H7 (cell line): ENCODE measurements around the gene POFUT2. TPM values are rescaled to one million over a fixed set of nuclear protein-coding genes. Genes with fewer than 3 reads are reported as not detected.

Experiments used
- DNase-seq: peaks from one replicate; pipeline ENCODE4 v3.0.0; 2012
- H3K27me3 ChIP-seq: 2 replicates; pipeline ENCODE4 v1.6.0; 2011; ENCODE audit warnings: mild to moderate bottlenecking, low read length; ENCODE audit not compliant: control insufficient read depth, insufficient read depth
- H3K36me3 ChIP-seq: replicated peaks from 2 replicates; pipeline ENCODE4 v1.5.1; 2011; ENCODE audit warnings: low read length; ENCODE audit not compliant: control insufficient read depth, insufficient read depth
- H3K4me3 ChIP-seq: 2 replicates; pipeline ENCODE4 v1.5.1; 2011; ENCODE audit warnings: low read depth, mild to moderate bottlenecking, control low read depth, low read length, moderate library complexity; ENCODE audit not compliant: insufficient read depth
- total RNA-seq: library from RNA; depleted of rRNA; stranded (reverse); fragments of >200 nt; shearing (Covaris generic); gene quantifications from 2 replicates; pipeline ENCODE4 v1.2.3, GENCODE V29; 2014

The POFUT2 gene
- total RNA-seq, 1 experiment from 2014 or later = 25.4 TPM

DNA sequence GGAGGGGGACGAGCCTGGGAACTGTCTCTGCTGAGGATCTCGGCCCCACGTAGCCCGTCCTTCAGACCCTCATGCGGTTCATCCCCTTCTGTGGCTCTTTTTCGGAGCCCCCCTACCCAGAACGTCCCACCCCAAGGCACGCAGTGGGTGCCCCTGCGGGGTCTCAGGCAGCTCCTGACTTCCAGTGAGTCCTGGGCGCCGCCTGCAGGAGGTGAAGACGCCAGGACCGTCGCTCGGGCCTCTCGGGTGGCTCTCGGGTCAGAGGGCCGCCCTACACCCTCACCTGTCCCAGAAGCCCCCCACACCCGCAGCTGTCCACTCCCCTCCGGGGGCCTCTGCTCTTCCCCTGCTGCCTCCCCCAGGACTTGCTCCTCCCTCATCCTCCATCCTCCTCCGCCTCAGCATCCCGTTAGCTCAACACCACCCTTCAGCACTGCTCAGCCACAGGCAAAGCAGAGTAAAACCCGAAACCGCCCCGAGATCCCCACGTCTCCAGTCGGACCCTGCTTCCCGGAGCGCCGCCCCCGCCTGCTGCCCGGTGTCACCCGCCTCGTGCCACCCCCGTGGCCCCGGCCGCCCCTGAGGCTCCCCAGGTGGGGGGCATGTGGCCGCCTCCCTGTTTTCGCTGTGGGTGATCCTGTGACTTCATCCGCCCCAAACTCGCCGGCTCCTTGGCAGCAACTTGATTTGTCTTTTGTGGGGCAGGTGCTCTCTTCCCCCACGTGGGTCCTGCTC lies 13.3 kb upstream of the POFUT2 start:
- Histone ChIP-seq H3K36me3 (no peaks in the 10 kb centered on the region), H3K27me3 (no peaks in the 10 kb centered on the region), H3K4me3 (no peak overlapping the region)
- DNase-seq = peak; percentile 71

DNA sequence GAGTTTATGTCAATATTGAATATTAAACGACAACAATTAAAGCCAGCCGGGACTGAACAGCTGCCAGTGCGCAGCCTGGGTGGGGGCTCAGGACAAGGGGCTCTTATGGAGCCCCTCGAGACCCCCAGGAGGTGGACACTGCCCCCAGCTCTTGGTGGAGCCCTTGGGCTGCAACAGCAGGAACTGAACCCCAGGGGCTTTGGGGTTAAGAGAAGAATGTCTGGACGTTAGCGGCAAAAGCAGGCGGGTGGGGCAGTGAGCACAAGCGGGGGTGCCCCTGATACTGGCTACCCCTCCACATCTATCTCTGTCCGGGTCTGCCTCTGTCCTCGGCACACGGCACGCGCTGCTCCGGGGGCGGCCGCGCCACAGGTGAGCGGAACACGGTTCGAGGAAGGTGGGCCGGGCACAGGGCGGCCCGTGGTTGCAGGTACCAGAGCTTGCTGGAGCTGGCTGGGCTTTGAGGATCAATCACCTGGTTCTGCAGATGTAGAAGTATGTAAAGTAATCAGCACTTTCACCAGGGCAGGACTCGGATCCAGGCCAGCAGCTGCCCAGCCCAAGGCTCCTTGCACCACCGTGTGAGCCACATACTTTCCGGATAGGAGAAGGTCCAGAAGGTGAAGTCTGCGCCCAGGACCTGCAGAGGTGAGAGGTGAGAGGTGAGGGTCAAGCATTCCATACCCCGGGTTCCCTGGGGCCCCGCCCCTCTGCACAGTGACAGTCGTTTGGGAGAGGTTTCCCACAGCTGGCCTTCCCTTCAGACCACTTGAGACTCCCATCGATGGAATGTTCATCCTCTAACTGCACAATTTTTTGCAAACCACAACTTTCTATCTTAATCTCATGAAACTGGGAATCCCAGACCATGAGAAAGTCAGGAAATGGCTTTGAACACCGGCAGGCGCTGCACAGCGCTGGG lies 12.4 kb upstream of the POFUT2 start:
- Histone ChIP-seq H3K4me3 (no peak overlapping the region), H3K27me3 (no peaks in the 10 kb centered on the region), H3K36me3 (no peaks in the 10 kb centered on the region)
- peak; percentile 66 for DNase-seq

DNA sequence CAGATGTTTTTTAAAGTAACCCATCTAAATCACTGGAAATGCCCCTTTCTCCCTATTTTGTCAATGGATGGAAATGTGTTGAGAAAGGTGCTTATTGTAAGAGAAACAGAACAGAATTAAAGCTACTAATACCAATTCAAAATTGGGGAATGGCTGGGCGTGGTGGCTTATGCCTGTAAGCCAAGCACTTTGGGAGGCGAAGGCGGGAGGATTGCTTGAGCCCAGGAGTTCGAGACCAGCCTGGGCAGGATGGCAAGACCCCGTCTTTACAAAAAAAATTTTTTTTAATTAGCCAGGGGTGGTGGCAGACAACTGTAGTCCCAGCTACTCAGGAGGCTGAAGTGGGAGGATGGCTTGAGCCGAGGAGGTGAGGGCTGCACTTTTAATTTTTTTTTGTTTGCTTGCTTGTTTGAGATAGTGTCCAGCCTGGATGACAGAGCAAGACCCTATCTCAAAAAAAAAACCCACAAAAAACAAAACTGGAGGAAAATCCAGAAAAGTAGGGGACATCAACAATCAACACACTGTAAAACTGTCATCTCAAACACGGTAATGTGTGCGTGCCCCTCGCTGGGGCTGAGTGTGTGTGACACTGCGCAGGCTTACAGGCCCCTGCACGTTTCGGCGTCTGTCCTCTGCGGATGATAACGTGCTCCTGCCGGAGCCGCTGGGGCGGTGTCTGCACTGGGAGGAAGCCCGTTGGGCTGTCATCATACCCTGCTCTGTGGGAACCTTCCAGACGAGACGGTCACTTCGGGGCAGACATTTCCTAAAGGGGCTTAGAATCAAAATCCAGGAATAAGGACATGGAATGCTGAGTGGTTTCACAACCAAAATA lies 11.6 kb upstream of the POFUT2 start:
- no peaks in the 10 kb centered on the region for H3K27me3 ChIP-seq
- H3K4me3 ChIP-seq = no peak overlapping the region
- H3K36me3 ChIP-seq = no peaks in the 10 kb centered on the region
- DNase-seq = no peak

DNA sequence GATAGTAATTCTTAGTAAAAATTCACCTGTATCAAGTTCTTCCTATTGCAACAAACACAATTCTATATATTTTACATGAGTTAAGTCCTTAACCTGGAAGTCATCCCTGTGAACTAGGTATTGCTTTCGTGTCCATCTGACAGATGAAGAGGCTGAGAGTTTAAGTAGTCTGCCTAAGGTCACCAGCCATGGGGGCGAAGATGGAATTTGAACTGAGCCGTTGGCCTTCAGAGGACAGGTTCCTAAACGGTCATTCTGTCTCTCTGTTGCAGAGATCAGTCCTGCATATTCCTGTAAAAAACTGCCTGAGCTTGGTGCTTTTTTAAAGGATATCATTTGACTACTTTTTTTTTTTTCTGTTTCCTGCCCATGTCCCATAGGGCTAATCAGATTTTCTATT lies 10.2 kb upstream of the POFUT2 start:
- no peak overlapping the region for H3K4me3 ChIP-seq
- H3K27me3 ChIP-seq = no peaks in the 10 kb centered on the region
- H3K36me3 ChIP-seq = no peaks in the 10 kb centered on the region
- no peak for DNase-seq

DNA sequence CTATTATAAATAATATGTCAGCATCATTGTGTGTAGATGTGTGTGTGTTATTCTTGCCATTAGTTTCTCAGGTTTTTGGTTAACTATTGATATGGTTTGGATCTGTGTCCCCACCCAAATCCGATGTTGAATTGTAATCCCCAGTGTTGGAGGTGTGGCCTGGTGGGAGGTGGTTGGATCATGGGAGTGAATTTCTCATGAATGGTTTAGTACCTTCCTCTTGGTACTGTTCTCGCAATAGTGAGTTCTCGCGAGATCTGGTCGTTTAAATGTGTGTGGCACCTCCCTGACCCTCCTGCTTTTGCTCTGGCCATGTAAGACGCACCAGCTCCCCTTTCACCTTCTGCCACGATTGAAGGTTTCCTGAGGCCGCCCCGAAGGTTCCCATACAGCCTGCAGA lies 9.6 kb upstream of the POFUT2 start:
- no peak for DNase-seq
- no peak overlapping the region for H3K4me3 ChIP-seq
- H3K27me3 ChIP-seq = no peaks in the 10 kb centered on the region
- H3K36me3 ChIP-seq = no peaks in the 10 kb centered on the region

DNA sequence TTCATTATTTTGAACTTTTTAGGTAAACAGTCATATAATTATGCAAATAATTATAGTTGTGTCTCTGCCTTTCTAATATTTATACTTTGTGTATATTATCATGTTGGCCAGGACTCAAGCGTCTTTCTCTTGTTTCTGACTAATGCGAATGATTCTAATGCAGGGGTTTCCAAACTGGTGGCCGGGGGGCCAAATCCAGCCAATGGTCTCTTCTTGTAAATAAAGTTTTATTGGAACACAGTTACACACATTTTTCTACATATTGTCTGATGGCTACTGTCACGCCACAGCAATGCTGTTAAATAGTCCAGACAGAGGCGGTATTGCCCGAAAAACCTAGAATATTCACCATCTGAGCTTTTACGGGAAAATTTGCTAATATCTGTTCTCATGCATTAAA lies 8.9 kb upstream of the POFUT2 start:
- no peaks in the 10 kb centered on the region for H3K36me3 ChIP-seq
- H3K27me3 ChIP-seq = no peaks in the 10 kb centered on the region
- no peak overlapping the region for H3K4me3 ChIP-seq
- no peak for DNase-seq

DNA sequence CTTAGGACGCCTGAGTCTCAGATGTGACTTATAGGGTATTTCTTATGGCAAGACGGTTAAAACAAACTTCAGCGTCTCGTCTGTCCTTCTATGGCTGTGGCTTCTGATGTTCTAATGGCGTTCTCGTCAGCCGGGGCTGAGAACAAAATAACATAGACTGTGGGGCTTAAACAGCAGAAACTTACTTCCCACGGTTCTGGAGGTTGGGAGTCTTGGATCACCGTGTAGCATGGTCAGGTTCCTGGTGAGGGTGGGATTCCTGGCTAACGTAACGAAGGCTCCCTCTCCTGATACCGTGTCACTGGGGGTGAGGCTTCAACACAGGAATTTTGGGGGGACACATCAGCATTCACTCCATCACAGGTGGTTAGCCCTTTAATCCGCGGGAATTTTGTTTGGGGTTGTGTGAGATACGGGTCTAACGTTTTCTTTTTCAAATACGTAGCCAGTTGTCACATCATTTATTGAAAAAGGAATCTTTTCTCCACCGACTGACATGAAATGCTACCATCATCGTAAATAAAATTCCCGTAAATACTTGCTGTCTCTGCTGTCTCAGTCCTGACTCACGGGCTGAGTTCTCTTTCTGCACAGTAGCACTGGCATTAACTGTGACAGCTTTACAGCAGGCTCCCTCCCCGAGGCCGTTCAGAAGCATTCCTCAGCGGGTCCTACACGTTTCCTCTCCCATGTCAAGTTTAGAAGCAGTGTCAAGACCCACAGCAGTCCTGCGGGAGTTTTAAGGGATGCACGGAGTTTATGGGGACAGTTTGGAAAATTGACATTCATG lies 8.1 kb upstream of the POFUT2 start:
- no peaks in the 10 kb centered on the region for H3K27me3 ChIP-seq
- DNase-seq = peak; percentile 30
- H3K36me3 ChIP-seq = no peaks in the 10 kb centered on the region
- H3K4me3 ChIP-seq = no peak overlapping the region

DNA sequence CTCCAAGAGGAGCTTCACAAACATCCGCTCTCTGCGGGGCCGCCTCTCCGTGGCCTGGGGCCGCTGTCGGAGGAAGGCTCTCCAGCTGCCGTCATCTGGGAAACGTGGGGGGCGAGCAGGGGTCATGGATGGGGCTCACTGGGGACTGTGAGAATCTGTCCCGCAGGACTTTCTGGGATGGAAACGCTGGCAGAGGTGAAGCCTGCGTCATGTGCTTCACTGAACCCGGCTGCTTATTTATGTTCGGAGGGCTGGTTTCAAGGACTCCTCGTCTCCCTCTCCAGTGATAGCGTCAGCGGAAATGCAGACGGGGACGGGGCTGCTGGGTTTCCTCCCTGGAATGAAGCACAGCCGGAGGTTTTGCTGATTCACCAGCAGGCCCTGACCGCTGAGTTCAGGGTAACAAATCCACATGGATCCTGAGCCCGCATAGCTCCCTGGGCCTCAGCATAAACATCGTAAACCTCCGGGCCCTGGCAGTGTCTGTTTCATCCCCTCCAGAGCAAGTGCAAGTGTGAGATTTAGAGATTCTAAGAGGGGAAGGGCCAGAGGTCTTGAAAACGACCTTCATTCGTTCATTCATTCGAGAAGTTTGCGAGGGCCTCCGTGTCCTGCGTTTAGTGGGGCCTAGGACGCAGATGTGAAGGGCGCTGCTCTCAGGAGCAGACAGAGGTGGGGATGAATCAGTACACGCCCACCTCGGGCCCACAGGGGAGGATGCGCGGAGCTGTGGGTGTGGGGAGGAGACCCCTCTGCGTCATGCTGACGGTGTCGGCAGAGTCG lies 7.0 kb upstream of the POFUT2 start:
- Histone ChIP-seq H3K27me3 (no peaks in the 10 kb centered on the region), H3K36me3 (no peaks in the 10 kb centered on the region), H3K4me3 (no peak overlapping the region)
- peak; percentile 80 for DNase-seq

DNA sequence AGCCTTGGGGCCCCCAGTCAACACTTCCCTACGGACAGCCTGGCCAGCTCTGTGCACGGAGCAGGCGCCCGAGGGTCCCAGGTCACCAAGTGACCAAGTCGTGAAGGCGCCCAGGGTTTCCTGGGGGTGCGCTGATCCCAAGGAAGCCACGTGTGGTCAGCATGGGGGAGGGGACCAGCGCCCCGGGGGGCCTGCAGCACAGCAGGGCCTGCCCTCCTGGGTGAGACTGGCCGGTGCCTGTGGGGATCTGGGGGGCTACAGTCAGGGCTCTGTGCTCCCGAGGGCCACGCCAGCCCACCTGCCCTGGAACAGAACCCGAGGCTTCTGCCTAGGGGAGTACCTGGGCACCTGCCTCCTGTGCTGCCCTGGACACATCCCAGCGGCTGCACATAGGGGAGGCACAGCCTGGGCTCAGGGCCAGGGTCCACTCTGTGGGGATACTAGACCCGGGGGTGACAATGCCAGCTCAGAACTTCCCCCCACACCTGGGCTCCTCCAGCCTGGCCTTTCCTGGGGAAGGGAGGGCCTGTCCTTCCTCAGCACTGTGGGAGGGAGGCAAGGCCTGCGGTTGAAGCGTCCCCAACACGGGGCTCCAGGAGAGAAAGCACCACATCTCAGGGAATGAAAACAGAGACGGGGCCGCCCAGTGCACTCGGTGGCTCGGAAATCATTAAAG lies 6.2 kb upstream of the POFUT2 start:
- H3K27me3 ChIP-seq = no peaks in the 10 kb centered on the region
- H3K4me3 ChIP-seq = no peak overlapping the region
- H3K36me3 ChIP-seq = no peaks in the 10 kb centered on the region
- peak; percentile 71 for DNase-seq

DNA sequence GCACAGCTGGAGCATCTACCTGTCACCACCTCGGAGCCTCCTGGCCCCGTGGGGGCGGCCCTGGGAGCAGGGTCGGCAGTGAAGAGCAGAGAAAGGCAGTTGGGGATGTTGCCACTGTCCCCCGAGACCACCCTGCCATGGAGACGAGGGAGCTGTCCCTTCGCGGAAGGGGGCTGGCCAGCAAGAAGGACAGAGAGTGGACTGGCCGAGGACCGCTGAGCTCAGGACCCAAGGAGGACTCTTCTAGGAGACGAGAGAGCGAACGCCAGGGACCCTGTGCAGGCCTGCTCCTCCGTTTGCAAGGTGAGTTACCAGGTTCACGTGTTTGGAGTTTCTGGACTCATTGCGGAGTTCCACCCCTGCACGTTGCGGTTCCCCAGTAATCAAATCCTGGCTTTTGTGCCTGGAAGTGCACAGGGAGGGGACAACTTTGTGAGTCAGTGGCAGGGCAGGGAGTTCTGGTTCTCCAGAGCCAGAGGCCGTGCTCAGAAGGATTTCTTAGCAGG lies 5.6 kb upstream of the POFUT2 start:
- no peak overlapping the region for H3K4me3 ChIP-seq
- no peaks in the 10 kb centered on the region for H3K36me3 ChIP-seq
- peak; percentile 61 for DNase-seq
- no peaks in the 10 kb centered on the region; the same call in 1 of the 2 replicates for H3K27me3 ChIP-seq

DNA sequence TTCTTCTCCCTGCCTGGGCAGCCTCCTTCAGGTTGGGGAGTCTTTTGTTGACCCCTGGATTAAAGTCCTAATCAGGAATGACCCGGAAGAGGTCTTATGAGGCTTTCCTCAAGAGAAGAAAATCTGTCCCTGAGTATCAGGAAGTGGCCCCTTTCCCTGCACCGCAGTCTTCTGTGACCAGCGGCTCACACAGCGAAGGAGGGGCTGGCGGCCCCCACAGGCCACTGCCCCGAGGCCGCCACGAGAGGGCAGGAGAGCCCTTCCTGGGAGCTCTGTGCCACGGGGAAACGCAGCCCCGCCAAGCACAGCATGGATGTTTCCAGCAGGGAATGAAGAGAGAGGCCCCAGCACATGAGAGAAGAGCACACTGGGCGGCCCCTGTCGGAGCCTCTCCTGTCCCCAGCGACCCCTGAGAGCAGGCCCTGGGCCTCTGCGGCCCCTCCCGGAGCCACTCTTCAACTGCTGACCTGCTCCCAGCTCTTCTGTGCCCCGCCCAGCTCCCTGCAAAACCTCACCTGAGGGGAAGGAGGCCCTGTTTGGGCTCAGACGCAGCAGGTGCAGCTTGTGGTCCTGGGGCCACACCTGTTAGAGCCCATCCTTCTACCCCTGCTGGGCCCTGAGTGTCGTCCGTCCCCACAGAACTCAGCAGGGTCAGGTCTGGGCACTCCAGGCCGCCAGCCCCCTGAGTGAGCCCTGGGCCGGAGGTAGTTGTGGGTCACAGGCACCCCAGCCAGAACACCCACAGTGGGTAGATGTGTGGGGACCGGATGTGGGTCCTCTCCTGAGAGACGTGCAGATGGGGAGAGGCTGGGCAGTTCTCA lies 4.9 kb upstream of the POFUT2 start:
- no peaks in the 10 kb centered on the region for H3K36me3 ChIP-seq
- peak; percentile 95 for DNase-seq
- H3K4me3 ChIP-seq = no peak overlapping the region
- no peaks in the 10 kb centered on the region; the same call in 1 of the 2 replicates for H3K27me3 ChIP-seq
